ENCODE results near the gene MIPEP.

Gene MIPEP

GRCh38 chr13:23715762-23716235 is 173.4 kb downstream of the MIPEP start:
- no peak for DNase-seq (ENCODE audit: low read depth in 3 of 3)

- no peak for DNase-seq (ENCODE audit: low read depth in 3 of 3)
Measured at GRCh38 chr13:23715092-23715761, 174.0 kb downstream of the MIPEP start.

DNA sequence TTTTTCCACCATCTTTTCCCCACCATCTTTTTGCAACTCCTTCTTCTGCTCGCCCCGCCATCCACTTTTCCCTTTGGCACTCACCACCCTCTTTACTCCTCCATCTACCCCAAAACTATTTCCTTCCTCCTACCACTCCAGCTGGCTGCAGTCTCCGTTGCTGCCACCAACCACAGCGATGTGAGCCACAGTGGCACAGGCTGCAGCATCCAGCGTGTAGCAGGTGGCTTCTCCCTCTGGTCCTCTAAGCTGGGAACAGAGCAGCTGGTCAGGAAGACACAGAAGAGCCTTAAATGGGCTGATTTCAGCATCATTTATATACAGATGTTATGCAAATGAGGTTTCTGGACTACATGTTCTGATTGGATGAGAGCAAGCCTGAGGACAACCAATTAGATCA is 174.5 kb downstream of the MIPEP start:
- no peak for DNase-seq (ENCODE audit: low read depth in 3 of 3)

DNA sequence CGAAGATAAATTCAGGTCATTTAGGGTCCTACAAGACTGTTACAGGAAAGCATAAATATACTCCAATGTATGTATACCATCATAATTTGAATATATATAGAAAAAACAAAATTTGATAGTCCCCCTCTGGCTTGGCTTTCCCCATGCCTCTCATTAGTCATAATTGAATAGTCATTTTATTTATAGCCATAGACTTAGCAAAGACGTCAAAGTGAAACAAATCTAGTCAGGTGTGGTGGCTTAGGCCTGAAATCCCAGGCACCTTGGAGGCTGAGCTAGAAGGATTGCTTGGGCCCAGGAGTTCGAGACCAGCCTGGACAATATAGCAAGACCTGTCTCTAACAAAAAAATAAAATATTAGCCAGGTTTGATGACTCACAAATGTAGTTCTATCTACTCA is 177.8 kb downstream of the MIPEP start:
- no peak for DNase-seq (ENCODE audit: low read depth in 3 of 3)

GRCh38 chr13:23710366-23710765 is 178.8 kb downstream of the MIPEP start:
- no peak for DNase-seq (ENCODE audit: low read depth in 3 of 3)

DNA sequence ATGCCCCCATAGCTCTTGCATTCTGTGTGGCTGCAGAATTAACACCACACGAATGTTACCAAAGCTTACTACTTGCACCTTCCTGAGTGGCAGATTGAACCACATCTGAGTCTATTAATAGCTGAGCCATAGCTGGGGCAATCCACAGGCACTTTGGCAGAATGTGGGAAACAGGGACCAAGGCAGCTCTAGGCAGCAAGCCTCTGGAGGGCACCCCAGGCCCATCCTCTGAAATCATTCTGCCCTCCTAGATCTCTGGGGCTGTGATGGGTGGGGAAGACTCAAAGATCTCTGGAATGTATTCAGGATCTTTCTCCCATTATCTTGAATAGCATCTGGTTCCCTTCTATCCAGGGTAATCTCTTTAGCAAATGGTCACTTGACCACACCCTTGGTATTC is 179.7 kb downstream of the MIPEP start:
- DNase-seq (ENCODE audit: low read depth in 3 of 3) = no peak

DNA sequence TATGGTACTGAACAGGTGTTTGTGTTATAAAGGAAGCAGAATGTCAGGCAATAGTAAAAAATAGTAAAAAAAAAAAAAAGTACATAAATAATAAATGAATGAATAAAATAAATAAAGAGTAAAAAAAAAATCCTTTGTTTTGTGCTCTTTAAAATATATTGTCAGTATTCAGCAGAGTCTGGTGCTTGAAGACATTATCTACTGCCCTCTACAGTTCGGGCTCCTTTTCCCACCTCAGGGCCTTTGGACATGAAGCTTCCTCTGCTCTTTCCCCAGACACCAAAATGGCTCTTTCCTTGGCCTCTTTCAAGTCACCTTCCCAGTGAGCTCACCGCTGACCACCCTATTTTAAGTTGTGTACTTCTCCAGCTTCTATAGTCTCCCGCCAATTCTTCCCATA is 181.5 kb downstream of the MIPEP start:
- no peak for DNase-seq (ENCODE audit: low read depth in 3 of 3)

GRCh38 chr13:23705583-23705982 is 183.6 kb downstream of the MIPEP start:
- no peak for DNase-seq (ENCODE audit: low read depth in 3 of 3)

- DNase-seq (ENCODE audit: low read depth in 3 of 3) = no peak
Measured at GRCh38 chr13:23703246-23703860, 185.8 kb downstream of the MIPEP start.

- DNase-seq (ENCODE audit: low read depth in 3 of 3) = no peak
Measured at GRCh38 chr13:23701636-23702035, 187.6 kb downstream of the MIPEP start.

DNA sequence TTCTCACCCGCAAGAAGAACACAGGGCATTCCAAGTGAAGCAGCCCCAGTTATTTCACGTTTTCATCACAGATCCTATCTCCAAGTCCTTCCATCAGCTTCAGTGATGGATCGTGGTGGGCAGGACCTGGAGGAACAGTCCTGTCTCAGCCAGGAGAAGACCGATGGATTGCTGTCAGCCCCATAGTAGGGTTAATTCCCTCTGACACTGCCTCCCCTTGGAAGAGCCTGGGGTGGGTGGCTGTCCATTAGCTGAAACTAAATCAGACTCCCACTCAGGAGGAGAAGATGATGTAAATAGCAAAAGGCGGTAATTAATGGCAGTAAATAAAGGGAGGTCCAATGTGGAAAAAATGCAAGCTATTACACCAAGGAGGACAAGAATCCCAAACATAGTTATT is 188.0 kb downstream of the MIPEP start:
- DNase-seq (ENCODE audit: low read depth in 3 of 3) = no peak

DNA sequence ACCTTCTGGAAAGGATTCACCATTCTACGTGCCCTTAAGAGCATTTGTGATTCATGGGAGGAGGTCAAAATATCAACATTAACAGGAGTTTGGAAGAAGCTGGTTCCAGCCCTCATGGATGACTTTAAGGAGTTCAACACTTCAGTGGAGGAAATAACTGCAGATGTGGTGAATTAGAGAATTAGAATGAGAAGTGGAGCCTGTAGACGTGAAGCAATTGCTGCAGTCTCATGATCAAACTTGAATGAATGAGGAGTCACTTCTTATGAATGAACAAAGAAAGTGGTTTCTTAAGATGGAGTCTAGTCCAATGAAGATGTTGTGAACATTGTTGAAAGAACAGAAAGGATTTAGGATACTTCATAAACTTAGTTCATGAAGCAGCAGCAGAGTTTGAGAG is 189.9 kb downstream of the MIPEP start:
- no peak for DNase-seq (ENCODE audit: low read depth in 3 of 3)

DNA sequence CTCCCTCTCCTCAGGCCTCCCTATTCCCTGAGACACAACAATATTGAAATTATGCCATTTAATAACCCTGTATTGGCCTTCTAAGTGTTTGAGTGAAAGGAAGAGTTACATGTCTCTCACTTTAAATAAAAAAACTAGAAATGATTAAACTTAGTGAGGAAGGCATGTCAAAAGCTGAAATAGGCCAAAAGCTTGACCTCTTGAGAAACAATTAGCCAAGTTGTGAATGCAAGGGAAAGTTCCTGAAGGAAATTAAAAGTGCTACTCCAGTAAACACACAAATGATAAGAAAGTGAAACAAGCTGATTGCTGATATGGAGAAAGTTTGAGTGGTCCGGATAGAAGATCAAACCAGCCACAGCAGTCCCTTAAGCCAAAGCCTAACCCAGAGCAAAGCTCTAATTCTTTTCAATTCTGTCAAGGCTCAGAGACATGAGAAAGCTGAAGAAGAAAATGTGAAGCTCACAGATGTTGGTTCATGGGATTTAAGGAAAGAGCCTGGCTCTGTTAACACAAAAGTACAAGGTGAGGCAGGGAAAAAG is 191.4 kb downstream of the MIPEP start:
- DNase-seq (ENCODE audit: low read depth in 3 of 3) = no peak

GRCh38 chr13:23696610-23697009 is 192.6 kb downstream of the MIPEP start:
- DNase-seq (ENCODE audit: low read depth in 3 of 3) = no peak

DNA sequence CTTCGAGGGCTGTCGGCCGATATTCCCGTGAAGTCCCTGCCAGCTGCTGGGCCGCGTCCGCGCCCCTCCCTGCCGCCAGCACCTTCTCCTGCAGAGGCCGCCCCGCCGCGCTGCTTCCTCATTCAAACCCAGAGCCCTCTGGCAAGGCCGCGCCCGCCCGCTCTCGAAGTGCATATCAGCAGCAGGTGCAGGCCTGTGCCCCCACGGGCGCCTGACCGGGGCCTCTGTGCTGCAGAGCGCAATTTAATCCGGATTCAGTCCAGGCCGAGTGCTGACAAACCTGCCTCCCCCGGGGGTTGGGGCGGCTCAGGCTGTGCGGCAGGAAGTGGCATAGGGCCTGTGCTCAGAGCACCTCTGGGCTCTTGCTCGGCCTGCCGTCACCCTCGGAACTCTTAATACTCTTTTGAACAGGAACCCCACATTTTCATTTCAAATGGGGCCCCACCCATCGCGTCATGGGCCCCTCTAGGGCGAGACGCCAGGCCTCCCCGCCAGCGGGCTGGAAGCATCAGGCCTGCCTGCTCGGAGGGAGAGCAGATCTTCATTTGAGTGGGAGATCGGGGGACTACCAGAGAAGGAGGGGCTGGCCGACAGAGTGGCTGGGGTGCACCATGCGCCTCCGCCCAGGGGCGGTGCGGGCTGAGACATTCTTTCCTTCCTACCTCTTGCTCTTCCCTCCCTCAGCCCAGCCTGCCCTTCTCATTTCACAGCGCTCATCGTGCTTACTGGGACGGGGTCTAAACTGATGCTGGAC is 193.3 kb downstream of the MIPEP start:
- DNase-seq (ENCODE audit: low read depth in 3 of 3) = peak; percentile 11 to 47 (median 25)

GRCh38 chr13:23695196-23695595 is 194.0 kb downstream of the MIPEP start:
- DNase-seq (ENCODE audit: low read depth in 3 of 3) = no peak

DNA sequence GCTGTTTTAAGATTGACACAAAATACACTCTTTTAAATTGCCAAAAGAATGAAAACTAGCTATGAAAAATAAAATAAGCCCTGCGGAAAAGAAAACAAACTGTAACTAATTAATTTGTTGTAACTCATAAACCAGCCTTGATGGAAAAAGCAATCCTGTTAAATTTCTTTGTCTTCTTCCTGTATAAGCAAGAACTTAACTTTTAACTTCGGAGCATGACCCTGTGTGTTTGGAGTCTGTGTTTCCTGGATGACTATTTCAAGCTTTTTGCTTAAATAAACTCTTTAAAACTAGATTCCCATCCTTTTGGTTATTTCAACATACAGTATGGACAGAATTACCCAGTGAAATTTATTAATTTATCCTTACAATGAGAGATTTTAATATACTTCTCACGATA is 196.4 kb downstream of the MIPEP start:
- no peak for DNase-seq (ENCODE audit: low read depth in 3 of 3)

GRCh38 chr13:23690668-23691067 is 198.5 kb downstream of the MIPEP start:
- DNase-seq (ENCODE audit: low read depth in 3 of 3) = no peak

DNA sequence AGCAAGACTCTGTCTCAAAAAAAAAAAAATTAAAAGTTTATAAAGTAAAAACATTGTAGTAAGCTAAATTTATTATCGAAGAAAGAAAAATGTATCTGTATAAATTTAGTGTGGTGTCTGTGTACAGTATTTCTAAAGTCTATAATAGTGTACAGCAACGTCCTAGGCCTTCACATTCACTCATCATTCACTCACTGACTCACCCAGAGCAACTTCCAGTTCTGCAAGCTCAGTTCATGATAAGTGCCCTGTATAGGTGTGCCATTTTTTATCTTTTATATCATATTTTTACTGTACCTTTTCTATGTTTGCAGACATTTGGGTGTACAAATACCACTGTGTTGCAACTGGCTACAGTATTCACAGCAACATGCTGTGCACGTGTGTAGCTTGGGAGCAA is 200.9 kb downstream of the MIPEP start:
- no peak for DNase-seq (ENCODE audit: low read depth in 3 of 3)

DNA sequence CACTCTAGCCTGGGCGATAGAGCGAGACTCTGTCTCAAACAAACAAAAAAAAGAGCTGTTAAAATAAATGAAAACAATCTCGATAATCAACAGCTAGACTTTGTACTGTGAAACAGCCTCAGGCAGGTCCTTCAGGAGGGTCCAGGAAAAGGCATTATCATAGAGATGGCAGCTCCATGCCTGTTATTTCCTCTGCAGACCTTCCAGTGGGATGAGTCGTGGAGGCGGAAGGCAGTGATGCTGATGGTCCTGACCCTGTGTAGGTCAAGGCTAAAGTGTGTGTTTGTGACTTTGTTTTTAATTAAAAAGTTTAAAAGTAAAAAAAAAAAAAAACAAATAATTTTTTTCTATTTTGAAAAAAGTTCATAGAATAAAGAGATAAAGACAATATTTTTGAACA is 201.6 kb downstream of the MIPEP start:
- DNase-seq (ENCODE audit: low read depth in 3 of 3) = no peak

GRCh38 chr13:23686948-23687347 is 202.3 kb downstream of the MIPEP start:
- DNase-seq (ENCODE audit: low read depth in 3 of 3) = no peak

GRCh38 chr13:23685416-23685815 is 203.8 kb downstream of the MIPEP start:
- no peak for DNase-seq (ENCODE audit: low read depth in 3 of 3)

DNA sequence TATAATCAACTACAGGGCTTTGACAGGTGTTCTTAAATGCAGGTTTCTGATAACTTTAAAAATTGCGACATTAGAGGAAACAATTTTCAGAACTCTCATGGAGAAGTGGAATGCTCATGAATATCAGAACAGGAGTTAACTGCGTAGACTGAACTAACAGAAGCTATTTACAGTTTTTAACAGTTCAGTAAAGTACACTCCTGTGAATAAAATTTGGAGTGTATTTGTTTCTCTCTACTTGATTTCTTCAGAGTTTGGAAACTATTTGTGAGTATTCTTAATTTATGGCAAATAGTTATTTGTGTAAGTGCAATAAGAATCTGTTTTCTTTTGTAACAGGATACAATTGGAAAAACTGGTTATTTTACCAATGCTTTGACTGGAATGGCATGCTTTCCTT is 204.6 kb downstream of the MIPEP start:
- DNase-seq (ENCODE audit: low read depth in 3 of 3) = no peak
